Natural killer cell (primary cell): ENCODE results near the gene F2. TPM values are rescaled to one million over a fixed set of nuclear protein-coding genes. Genes with fewer than 3 reads are reported as not detected.

ENCODE experiments used
- ATAC-seq, 3 donors: fragments of 150-1000 bp in 2 of 3; fragments of 200-7000 bp in 1 of 3; cut with Tn5 transposase; 1 replicate in 1 of 3; 2 replicates in 2 of 3; pipeline ENCODE4 v1.10.0; 2021; ENCODE audit warnings: mild to moderate bottlenecking in 2 of 3, moderate library complexity in 2 of 3
- DNase-seq, 2 donors: peaks; one replicate each; pipeline versions ENCODE4 v3.0.0 to v3.0.0-alpha.2; 2013 to 2021; ENCODE audit warnings: mixed read lengths in 1 of 2
- H3K27ac ChIP-seq: one replicate; pipeline ENCODE4 v1.5.1; 2013; ENCODE audit warnings: mild to moderate bottlenecking, low read length
- H3K27me3 ChIP-seq: one replicate; pipeline ENCODE4 v1.6.1; 2013; ENCODE audit warnings: low read length; ENCODE audit not compliant: control insufficient read depth, insufficient read depth
- H3K36me3 ChIP-seq: one replicate; pipeline ENCODE4 v1.6.1; 2013; ENCODE audit warnings: low read length; ENCODE audit not compliant: control insufficient read depth, insufficient read depth
- H3K4me1 ChIP-seq: one replicate; pipeline ENCODE4 v1.6.1; 2013; ENCODE audit warnings: low read length; ENCODE audit not compliant: control insufficient read depth, insufficient read depth
- H3K4me3 ChIP-seq: one replicate; pipeline ENCODE4 v1.5.1; 2013; ENCODE audit warnings: low read length
- H3K9me3 ChIP-seq: one replicate; pipeline ENCODE4 v1.6.1; 2013; ENCODE audit warnings: low read length; ENCODE audit not compliant: control insufficient read depth, insufficient read depth
- H3K27ac Mint-ChIP-seq, 2 donors: one replicate each; pipeline ENCODE4 v1.8.0; 2022; ENCODE audit warnings: mild to moderate bottlenecking in 2 of 2, mixed read lengths in 2 of 2, moderate library complexity in 1 of 2
- H3K27me3 Mint-ChIP-seq, 2 donors: one replicate each; pipeline ENCODE4 v1.8.0; 2022; ENCODE audit warnings: low read depth in 2 of 2, mixed read lengths in 2 of 2
- H3K36me3 Mint-ChIP-seq: one replicate; pipeline ENCODE4 v1.8.0; 2022; ENCODE audit warnings: mixed read lengths
- H3K4me1 Mint-ChIP-seq, 2 donors: one replicate each; pipeline ENCODE4 v1.8.0; 2022; ENCODE audit warnings: mixed read lengths in 2 of 2
- H3K4me3 Mint-ChIP-seq: one replicate; pipeline ENCODE4 v1.8.0; 2022; ENCODE audit warnings: mild to moderate bottlenecking, moderate library complexity, mixed read lengths
- H3K9me3 Mint-ChIP-seq, 2 donors: one replicate each; pipeline ENCODE4 v1.8.0; 2022; ENCODE audit warnings: mixed read lengths in 2 of 2
- WGBS: methylation state at CpG from one replicate; pipeline ENCODE4 v1.1.7; 2013; ENCODE audit warnings: missing lambda C conversion rate; ENCODE audit not compliant: insufficient coverage; 5-methylcytosine and 5-hydroxymethylcytosine counted together
- intact Hi-C: fragments of 100-400 bp; cut with micrococcal nuclease; formaldehyde crosslinking; loops from one replicate; pipeline ENCODE4 v1.14.2; 2022
- total RNA-seq, 4 donors: library from RNA; stranded (reverse); fragments of 120-200 nt in 1 of 4; gene quantifications; one replicate each; pipeline versions ENCODE4 v1.2.3 to v1.2.4, GENCODE V29; 2013 to 2022
- TF ChIP-seq, protein P1 (sequence below): fragments of 200-600 bp; IDR thresholded peaks from one replicate; pipeline ENCODE4 v1.8.0; 2022; ENCODE audit warnings: antibody characterized with exemption

The F2 gene
- total RNA-seq, 3 donors from 2014 or later (not counting 1 experiment from before 2014, with no cell fraction given) = 0.14 TPM; not detected in 2

DNA sequence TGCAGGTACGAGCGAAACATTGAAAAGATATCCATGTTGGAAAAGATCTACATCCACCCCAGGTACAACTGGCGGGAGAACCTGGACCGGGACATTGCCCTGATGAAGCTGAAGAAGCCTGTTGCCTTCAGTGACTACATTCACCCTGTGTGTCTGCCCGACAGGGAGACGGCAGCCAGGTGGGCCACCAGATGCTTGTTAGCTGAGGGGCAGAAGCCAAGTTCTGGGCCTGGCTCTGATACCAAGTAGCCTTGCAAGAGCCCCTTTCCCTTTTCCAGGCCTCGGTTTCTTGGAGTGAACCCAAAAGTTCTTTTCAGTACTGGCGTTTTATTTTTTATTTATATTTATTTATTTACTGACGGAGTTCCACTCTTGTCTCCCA lies 9.6 kb downstream of the F2 start:
- H3K27ac Mint-ChIP-seq = no peak overlapping the region
- Histone ChIP-seq H3K4me3 (no peak overlapping the region), H3K27ac (no peak overlapping the region), H3K36me3 (no peaks in the 10 kb centered on the region), H3K9me3 (no peaks in the 10 kb centered on the region), H3K4me1 (no peaks in the 10 kb centered on the region), H3K27me3 (no peaks in the 10 kb centered on the region)
- TF ChIP-seq, protein P1, sequence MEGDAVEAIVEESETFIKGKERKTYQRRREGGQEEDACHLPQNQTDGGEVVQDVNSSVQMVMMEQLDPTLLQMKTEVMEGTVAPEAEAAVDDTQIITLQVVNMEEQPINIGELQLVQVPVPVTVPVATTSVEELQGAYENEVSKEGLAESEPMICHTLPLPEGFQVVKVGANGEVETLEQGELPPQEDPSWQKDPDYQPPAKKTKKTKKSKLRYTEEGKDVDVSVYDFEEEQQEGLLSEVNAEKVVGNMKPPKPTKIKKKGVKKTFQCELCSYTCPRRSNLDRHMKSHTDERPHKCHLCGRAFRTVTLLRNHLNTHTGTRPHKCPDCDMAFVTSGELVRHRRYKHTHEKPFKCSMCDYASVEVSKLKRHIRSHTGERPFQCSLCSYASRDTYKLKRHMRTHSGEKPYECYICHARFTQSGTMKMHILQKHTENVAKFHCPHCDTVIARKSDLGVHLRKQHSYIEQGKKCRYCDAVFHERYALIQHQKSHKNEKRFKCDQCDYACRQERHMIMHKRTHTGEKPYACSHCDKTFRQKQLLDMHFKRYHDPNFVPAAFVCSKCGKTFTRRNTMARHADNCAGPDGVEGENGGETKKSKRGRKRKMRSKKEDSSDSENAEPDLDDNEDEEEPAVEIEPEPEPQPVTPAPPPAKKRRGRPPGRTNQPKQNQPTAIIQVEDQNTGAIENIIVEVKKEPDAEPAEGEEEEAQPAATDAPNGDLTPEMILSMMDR = no peak
- no peaks in the 10 kb centered on the region for H3K36me3 Mint-ChIP-seq
- WGBS = 95% methylated on average over 7 of the region's 9 CpGs
- intact Hi-C loops = no loop called here
- H3K4me3 Mint-ChIP-seq = no peak overlapping the region
- no peak for DNase-seq
- no peaks in the 10 kb centered on the region for H3K27me3 Mint-ChIP-seq
- no peaks in the 10 kb centered on the region for H3K4me1 Mint-ChIP-seq
- no peaks in the 10 kb centered on the region for H3K9me3 Mint-ChIP-seq
- no peak for ATAC-seq

GRCh38 chr11:46729110-46730027 lies 10.4 kb downstream of the F2 start:
- intact Hi-C loops = no loop called here
- TF ChIP-seq, protein P1 = no peak
- ATAC-seq (no peak), DNase-seq (no peak)
- no peak overlapping the region for H3K27ac ChIP-seq
- no peaks in the 10 kb centered on the region for H3K27me3 ChIP-seq
- no peaks in the 10 kb centered on the region for H3K36me3 ChIP-seq
- Mint-ChIP-seq H3K27ac (no peak overlapping the region), H3K9me3 (no peaks in the 10 kb centered on the region), H3K4me3 (no peak overlapping the region), H3K27me3 (no peaks in the 10 kb centered on the region), H3K4me1 (no peaks in the 10 kb centered on the region), H3K36me3 (no peaks in the 10 kb centered on the region)
- H3K4me3 ChIP-seq = no peak overlapping the region
- WGBS = 93% methylated on average over 24 of the region's 24 CpGs
- H3K9me3 ChIP-seq = no peaks in the 10 kb centered on the region
- H3K4me1 ChIP-seq = no peaks in the 10 kb centered on the region

GRCh38 chr11:46731545-46731944 lies 12.5 kb downstream of the F2 start:
- DNase-seq (no peak), ATAC-seq (no peak)
- WGBS = 82% methylated on average over 3 of the region's 4 CpGs
- H3K9me3 Mint-ChIP-seq = no peaks in the 10 kb centered on the region
- TF ChIP-seq, protein P1 = no peak
- H3K4me3 Mint-ChIP-seq = no peak overlapping the region
- Histone ChIP-seq H3K9me3 (no peaks in the 10 kb centered on the region), H3K4me3 (no peak overlapping the region), H3K27me3 (no peaks in the 10 kb centered on the region), H3K4me1 (no peaks in the 10 kb centered on the region), H3K27ac (no peak overlapping the region), H3K36me3 (no peaks in the 10 kb centered on the region)
- no peaks in the 10 kb centered on the region for H3K4me1 Mint-ChIP-seq
- intact Hi-C loops = no loop called here
- H3K36me3 Mint-ChIP-seq = no peaks in the 10 kb centered on the region
- no peaks in the 10 kb centered on the region for H3K27me3 Mint-ChIP-seq
- H3K27ac Mint-ChIP-seq = no peak overlapping the region
